ENCODE data around the gene TMEM14A. TPM values are rescaled to one million over a fixed set of nuclear protein-coding genes. Genes with fewer than 3 reads are reported as not detected.
"Not testable (repeated sequence)": the region's sequence is repeated elsewhere in the genome, so short reads cannot be mapped to it uniquely, and the experiment has no call there.

Gene TMEM14A
- total RNA-seq, 2 experiments from 2014 or later = 21.4 to 22.2 TPM

GRCh38 chr6:52654007-52654406, 16.9 kb upstream of the TMEM14A start:
- POLR2A ChIA-PET = no interaction called here
- CTCF ChIA-PET = no interaction called here

DNA sequence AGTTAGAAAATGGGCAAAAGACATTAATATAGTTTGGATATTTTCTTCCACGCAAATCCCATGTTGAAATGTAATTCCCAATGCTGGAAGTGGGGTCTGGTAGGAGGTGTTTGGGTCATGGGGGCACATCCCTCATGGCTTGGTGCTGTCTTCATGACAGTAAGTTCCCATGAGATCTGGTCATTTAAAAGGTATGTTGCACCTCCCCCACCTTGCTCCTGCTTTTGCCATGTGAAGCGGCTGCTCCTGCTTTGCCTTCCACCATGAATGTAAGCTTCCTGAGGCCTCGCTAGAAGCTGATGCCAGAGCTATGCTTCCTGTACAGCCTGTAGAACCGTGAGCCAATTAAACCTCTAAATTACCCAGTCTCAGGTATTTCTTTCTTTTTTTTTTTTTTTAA, 16.3 kb upstream of the TMEM14A start:
- CTCF ChIA-PET = no interaction called here
- POLR2A ChIA-PET = no interaction called here

DNA sequence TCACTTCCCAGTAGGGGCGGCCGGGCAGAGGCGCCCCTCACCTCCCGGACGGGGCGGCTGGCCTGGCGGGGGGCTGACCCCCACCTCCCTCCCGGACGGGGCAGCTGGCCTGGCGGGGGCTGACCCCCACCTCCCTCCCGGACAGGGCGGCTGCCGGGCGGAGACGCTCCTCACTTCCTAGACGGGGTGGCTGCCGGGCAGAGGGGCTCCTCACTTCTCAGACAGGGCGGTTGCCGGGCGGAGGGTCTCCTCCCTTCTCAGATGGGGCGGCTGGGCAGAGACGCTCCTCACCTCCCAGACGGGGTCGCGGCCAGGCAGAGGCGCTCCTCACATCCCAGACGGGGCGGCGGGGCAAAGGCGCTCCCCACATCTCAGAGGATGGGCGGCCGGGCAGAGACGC, 15.0 kb upstream of the TMEM14A start:
- CTCF ChIA-PET, POLR2A ChIA-PET: not testable (repeated sequence)

- POLR2A ChIA-PET = no interaction called here
- CTCF ChIA-PET = no interaction called here
These were observed 13.0 kb upstream of the TMEM14A start for GRCh38 chr6:52657870-52658269.

GRCh38 chr6:52661551-52661950, 9.4 kb upstream of the TMEM14A start:
- CTCF ChIA-PET = interaction anchor here (1.0 to 3.0 kb wide), 4 partner anchors 241 to 262 kb away, joined by 3 to 14 read pairs (median 8); partner anchors contain the start of gene EFHC1
- POLR2A ChIA-PET = no interaction called here

DNA sequence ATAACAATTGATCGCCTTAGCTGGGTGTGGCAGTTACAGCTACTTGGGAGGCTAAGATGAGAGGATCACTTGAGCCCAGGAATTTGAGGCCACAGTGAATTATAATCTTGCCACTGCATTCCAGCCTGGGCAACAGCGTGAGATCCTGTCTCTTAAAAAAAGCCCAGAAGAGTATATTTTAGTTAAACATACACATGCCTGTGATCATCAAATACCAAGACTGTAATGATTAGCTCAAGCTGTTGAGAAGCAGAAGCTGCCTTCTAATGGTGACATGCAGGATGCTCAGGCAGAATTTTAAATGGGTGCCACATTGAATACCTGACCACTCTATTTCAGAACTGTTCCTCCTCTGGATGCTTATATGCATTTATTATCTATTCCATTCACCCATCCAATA, 8.9 kb upstream of the TMEM14A start:
- ChIA-PET CTCF (interaction anchor here (0.9 to 3.0 kb wide), 5 partner anchors 10 to 246 kb away, joined by 4 to 14 read pairs (median 9); partner anchors contain the start of gene EFHC1), POLR2A (no interaction called here)

DNA sequence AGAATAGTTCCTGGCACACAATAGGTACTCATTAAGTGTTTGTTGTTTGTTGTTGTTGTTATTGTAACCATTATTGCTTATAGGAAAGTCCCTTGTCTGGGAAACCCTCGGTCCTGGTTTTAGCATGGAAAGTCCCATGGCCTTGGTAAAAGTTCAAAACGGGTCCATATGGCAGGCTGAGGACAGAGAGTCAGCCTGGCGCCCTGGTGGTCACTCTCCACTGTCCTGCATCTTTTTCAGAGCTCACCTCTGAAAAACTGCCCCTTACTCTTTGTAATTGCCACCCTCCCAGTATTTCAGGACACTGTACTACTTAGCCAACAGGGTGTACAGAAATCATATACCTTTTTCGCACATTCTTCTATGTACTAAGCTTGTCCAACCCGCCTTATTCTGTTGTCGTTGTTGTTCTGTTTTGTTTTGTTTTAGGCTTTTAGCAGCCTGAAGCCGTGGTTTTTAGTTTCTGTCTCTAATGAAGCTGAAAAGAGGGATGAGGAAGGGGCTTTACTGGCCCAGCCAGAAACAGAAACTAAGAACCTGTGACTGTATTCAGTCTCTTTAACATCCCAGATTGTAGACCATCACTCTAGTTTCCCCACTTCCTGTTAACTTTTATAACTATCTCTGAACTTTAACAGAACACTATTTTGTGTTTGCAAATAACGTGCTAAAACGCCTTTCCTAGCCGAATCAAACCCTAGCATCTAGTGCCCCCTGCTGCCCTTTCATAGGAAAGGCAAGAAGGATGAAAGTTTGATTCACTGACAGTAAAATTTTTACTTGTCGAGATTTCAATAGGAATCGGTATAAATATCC, 7.6 kb upstream of the TMEM14A start:
- CTCF ChIA-PET = interaction anchor here (0.6 to 3.0 kb wide), 4 partner anchors 11 to 698 kb away, joined by 3 to 14 read pairs (median 10); no protein-coding TSS in a partner anchor
- POLR2A ChIA-PET = interaction anchor here (0.6 kb wide), 1 partner anchor 11 kb away, joined by 3 read pairs; no protein-coding TSS in a partner anchor

DNA sequence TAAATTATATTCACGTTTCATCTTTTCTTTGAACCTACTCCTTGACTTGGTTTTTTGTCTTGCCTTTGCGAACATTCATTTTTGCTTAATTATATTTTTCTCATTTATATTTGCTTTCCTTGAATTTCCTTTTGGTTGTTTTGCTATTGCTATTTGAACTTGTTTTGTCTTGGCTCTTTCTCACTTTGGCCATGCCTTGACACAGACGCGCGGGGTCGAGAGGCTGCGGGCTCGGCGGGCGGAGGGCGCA, 7.1 kb upstream of the TMEM14A start:
- ChIA-PET CTCF (interaction anchor here (2.3 to 3.0 kb wide), 2 partner anchors 245 to 248 kb away, joined by 12 to 14 read pairs; no protein-coding TSS in a partner anchor), POLR2A (interaction anchor here (0.6 kb wide), 1 partner anchor 12 kb away, joined by 3 read pairs; no protein-coding TSS in a partner anchor)

- ChIA-PET CTCF (interaction anchor here (0.8 to 2.1 kb wide), 2 partner anchors 12 to 247 kb away, joined by 3 to 4 read pairs; no protein-coding TSS in a partner anchor), POLR2A (no interaction called here)
These were observed 6.5 kb upstream of the TMEM14A start for GRCh38 chr6:52664186-52664990.

DNA sequence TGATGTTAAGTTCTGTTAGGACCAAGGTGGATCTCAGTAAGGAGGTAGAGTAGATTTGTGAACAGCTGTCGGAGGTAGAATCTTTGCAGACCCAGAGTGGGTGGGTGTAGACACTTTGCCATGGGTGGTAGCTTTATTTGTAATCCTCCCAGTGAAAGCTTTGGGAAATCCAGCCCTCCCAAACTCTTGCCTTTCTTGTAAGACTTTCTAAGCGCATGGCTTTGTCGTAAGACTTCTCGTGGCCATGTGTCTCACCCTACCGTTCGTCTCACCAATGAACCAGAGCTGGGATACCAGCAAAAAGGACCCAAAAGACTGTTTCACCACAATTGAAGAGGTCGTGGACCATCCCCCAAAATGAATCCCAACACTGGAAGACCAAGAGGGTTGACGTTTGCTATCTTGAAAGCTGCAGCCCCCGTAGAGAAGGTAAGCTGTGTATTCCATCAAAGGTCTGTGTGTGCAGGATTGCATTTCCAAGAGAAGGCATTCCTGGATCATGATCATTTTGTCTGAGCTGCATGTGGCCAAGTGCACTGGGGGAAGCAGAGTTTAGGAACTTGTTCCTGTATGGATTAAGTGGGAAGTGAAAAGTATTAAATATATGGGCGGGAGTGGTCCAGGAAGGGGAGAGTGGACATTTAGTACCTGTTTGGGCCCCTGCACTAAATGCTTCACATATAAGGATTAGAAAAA, 5.8 kb upstream of the TMEM14A start:
- ChIA-PET POLR2A (no interaction called here), CTCF (interaction anchor here (0.6 to 2.1 kb wide), 3 partner anchors 13 to 257 kb away, joined by 3 to 4 read pairs (median 3); no protein-coding TSS in a partner anchor)

DNA sequence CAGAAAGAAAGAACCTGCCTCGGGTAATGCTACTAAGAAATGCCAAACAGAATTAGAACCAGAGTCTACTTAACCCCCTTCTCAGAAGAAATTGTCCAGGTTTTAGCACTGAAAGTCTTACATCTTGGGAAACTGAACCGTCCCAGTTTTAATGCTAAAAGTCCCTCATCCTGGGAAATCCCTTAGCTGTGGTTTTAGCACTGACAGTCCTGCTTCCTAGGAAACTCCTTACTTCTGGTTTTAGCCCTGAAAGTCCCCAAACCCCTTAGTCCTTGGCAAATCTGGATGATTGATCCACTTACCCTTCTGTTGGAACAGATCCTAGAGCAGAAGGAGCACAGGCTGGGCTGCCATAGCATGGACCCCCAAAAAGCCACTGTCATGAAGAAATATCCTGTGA, 4.8 kb upstream of the TMEM14A start:
- POLR2A ChIA-PET = no interaction called here
- CTCF ChIA-PET = interaction anchor here (2.1 kb wide), 1 partner anchor 14 kb away, joined by 4 read pairs; no protein-coding TSS in a partner anchor

DNA sequence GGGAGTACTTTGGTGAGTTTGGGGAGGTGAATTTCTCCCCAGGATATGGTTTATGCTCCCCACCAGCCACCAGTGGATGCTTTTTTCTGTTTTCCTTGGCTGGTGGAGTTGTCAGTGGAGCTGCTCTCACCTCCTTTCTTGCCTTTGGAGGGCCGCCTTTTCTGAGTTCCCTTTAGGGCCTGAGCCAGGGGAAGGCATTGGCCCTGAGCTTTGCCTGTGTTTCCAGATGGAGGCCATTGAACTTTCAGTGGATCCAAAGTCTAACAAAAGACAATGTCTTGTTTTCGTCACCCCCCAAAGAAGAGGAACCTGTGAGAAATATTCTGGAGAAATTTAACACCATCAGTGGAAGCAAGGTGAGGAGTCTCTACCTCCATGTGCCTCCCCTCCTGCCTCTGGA, 4.4 kb upstream of the TMEM14A start:
- CTCF ChIA-PET = interaction anchor here (2.1 kb wide), 1 partner anchor 14 kb away, joined by 4 read pairs; no protein-coding TSS in a partner anchor
- POLR2A ChIA-PET = no interaction called here

GRCh38 chr6:52667572-52667971, 3.3 kb upstream of the TMEM14A start:
- CTCF ChIA-PET = no interaction called here

GRCh38 chr6:52671676-52672075, 763 bp downstream of the TMEM14A start:
- ChIA-PET POLR2A (no interaction called here), CTCF (interaction anchor here (0.6 kb wide), 1 partner anchor 119 kb away, joined by 3 read pairs; no protein-coding TSS in a partner anchor)

More at GRCh38 chr6:52667572-52667971, 3.3 kb upstream of the TMEM14A start:
- POLR2A ChIA-PET = no interaction called here

DNA sequence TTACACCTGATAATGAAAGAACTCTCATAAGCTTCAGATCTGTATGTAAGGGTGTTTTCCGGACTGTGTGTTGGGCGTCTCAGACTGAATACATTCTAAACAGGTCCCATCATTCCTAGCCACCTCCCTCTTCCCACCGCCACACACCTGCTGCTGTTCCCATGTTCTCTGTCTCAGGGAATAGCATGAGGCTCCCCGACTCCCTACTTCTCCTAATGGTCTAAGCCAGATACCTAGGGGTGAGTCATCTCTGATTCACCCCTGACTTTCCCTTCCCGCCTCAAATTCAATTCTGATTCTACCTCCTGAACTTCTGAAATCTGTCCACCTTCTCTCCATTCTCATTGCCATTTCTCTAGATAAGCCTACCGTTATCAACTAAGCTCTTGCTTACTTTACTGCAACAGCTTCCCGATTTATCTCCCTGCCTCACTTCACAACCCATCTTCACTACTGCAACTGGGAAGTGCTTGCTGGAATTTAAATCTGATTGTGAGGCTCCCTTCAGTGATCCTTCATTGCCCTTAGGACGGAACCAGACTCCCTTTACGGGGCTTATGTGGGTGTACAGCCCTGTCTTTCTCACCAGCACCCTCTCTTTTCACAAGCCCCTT, 1.6 kb downstream of the TMEM14A start:
- ChIA-PET POLR2A (no interaction called here), CTCF (interaction anchor here (1.0 kb wide), 1 partner anchor 265 kb away, joined by 4 read pairs; no protein-coding TSS in a partner anchor)

DNA sequence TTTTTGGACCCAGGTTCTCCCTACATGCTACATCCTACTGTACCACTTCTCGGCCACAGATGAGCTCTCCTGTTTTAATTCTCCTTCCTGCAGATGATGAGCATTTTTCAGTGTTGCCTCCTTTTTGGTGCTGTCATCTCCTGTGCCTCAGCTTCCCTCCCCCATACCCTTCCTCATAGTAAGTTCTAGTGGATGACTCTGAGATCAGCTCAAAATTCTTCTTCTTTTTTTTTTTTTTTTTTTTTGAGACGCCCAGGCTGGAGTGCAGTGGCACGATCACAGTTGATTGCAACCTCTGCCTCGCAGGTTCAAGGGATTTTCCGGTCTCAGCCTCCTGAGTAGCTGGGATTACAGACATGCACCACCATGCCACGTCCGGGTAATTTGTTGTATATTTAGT, 3.8 kb downstream of the TMEM14A start:
- POLR2A ChIA-PET = no interaction called here
- CTCF ChIA-PET = no interaction called here

GRCh38 chr6:52675372-52675771, 4.5 kb downstream of the TMEM14A start:
- ChIA-PET POLR2A (no interaction called here), CTCF (no interaction called here)

- CTCF ChIA-PET, POLR2A ChIA-PET: not testable (repeated sequence)
These were observed 5.7 kb downstream of the TMEM14A start for GRCh38 chr6:52676631-52677030.

DNA sequence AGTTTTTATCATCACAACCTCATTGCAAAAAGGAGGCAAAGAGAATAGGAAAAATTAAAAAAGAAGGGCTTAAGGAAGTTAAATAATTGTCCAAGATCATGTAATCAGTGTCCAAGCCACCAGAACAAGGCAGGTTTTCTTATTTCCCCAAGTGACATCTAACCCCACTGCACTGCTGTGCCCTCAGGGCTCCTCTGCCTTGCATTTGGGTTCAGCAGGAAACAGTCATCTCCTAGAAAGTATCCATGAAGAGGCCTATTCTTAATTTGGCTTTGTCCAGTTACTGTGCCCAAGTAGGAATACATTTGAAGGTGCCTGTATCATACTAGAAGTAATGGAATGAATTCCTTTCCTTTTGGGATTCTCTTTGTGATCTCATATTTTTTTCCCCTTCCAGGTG, 10.5 kb downstream of the TMEM14A start:
- POLR2A ChIA-PET = no interaction called here
- CTCF ChIA-PET = no interaction called here
